Measurements from ENCODE around the gene A1BG. TPM values are rescaled to one million over a fixed set of nuclear protein-coding genes. Genes with fewer than 3 reads are reported as not detected.

Gene A1BG
- total and polyA plus RNA-seq, 2 of the 13 experiments (the other 11 are each of a cell fraction or from before 2014, with no cell fraction given), result 14.7 to 41.4 TPM

DNA sequence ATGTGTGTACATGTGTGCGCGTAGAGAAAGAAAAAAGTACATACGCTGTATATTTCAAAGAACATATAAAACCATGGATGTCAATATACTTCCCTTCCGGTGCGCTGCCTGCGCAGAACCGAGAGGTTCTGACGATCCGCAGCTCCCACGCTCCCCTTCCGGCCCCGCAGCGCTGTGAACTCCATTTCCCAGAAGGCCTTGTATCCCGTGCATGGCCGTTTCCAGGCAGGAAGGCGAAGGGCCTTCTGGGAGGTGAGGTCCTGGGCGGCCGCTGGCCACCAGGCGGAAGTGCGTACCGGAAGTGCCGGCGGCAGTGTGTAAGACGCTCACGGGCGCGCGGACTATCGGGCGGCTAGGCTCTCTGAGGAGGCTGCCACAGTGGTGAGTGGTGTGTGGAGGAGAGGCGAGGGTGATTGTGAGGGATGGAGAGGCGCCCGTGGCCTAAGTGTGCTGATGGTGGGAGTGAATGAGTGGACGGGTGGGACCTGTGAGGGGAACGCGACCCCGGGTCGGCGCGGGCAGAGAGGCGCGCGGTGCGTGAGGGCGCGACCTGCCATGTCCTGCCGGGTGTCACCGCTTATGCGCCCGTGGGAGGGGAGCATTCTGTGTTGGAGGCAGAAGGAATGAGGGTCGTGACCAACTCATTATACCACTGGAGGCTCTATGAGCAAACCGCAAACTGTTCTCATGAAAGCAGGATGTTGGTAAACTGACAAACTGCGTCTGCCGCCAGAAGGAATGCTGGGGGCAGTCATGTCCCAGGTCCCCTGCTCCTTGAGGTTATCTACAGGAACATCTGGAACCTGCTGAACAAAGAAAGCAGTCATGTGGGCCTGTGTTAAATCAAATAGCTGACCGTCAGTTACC lies 48.0 kb downstream of the A1BG start, which contains the start of gene ERVK3-1 (continued):
- TF ChIP-seq ZNF512B (CRISPR knock-in tag; IDR thresholded peaks at IDR 0.05; ENCODE audit: borderline replicate concordance), result no peak
- no peak for TF ChIP-seq PAWR (CRISPR knock-in tag; IDR thresholded peaks at IDR 0.05; ENCODE audit: borderline replicate concordance)
- peak; percentile 92 for TF ChIP-seq ELF3 (CRISPR knock-in tag; IDR thresholded peaks at IDR 0.05)
- TF ChIP-seq KMT2B (CRISPR knock-in tag; IDR thresholded peaks at IDR 0.05), result peak; percentile 97
- TF ChIP-seq ZNF101 (CRISPR knock-in tag; IDR thresholded peaks at IDR 0.05; ENCODE audit: borderline replicate concordance, low read depth), result no peak
- no peak for TF ChIP-seq KIAA2018 (CRISPR knock-in tag; IDR thresholded peaks at IDR 0.05; ENCODE audit: borderline replicate concordance)
- no peak for TF ChIP-seq MED13 (CRISPR knock-in tag; IDR thresholded peaks at IDR 0.05)
- TF ChIP-seq HOXA9 (CRISPR knock-in tag; IDR thresholded peaks at IDR 0.05; ENCODE audit: borderline replicate concordance), result no peak
- TF ChIP-seq BCL3 (CRISPR knock-in tag; IDR thresholded peaks at IDR 0.05), result peak; percentile 64; the same call in 1 of the 2 replicates
- TF ChIP-seq ZNF770 (CRISPR knock-in tag; IDR thresholded peaks at IDR 0.05), result no peak
- TF ChIP-seq RBFOX2 (IDR thresholded peaks at IDR 0.05; ENCODE audit: low read depth, low read length), result peak; percentile 89
- TF ChIP-seq ZNF629 (CRISPR knock-in tag; conservative IDR thresholded peaks at IDR 0.05), result no peak
- peak; percentile 90; the same call in 1 of the 2 replicates for TF ChIP-seq ZNF598 (CRISPR knock-in tag; IDR thresholded peaks at IDR 0.05; ENCODE audit: borderline replicate concordance)
